GM23338 (cell line): ENCODE results near the gene LPP. TPM values are rescaled to one million over a fixed set of nuclear protein-coding genes. Genes with fewer than 3 reads are reported as not detected.

Experiments
- ATAC-seq: fragments of 200-7000 bp; cut with Tn5 transposase; 3 replicates; pipeline ENCODE4 v1.9.1; 2020
- DNase-seq: peaks from one replicate; pipeline ENCODE4 v3.0.0-alpha.2; 2015; ENCODE audit warnings: low spot score
- H2AFZ ChIP-seq: fragments of 200-600 bp; sonication (generic); 2 replicates; pipeline ENCODE4 v1.8.0; 2016; ENCODE audit warnings: antibody characterized with exemption, mild to moderate bottlenecking, moderate library complexity
- H3F3A ChIP-seq: fragments of 200-600 bp; sonication (generic); replicated peaks from 2 replicates; pipeline ENCODE4 v1.8.0; 2017; ENCODE audit warnings: antibody characterized with exemption, mixed run types, low read depth
- H3K27ac ChIP-seq: fragments of 200-600 bp; sonication (generic); 2 replicates; pipeline ENCODE4 v1.6.1; 2016; ENCODE audit warnings: low read depth
- H3K27me3 ChIP-seq: fragments of 200-600 bp; sonication (generic); 2 replicates; pipeline ENCODE4 v1.8.0; 2016; ENCODE audit warnings: mild to moderate bottlenecking, mixed run types, moderate library complexity; ENCODE audit not compliant: insufficient read depth
- H3K36me3 ChIP-seq: fragments of 200-600 bp; sonication (generic); 2 replicates; pipeline ENCODE4 v1.8.0; 2016; ENCODE audit warnings: mild to moderate bottlenecking; ENCODE audit not compliant: insufficient read depth
- H3K4me1 ChIP-seq: fragments of 200-600 bp; sonication (generic); 2 replicates; pipeline ENCODE4 v1.8.0; 2016; ENCODE audit warnings: mild to moderate bottlenecking, moderate library complexity; ENCODE audit not compliant: insufficient read depth
- H3K4me2 ChIP-seq: fragments of 200-600 bp; sonication (generic); 2 replicates; pipeline ENCODE4 v1.7.1; 2017; ENCODE audit warnings: mixed run types
- H3K4me3 ChIP-seq: fragments of 200-600 bp; sonication (generic); 2 replicates; pipeline ENCODE4 v1.6.1; 2016; ENCODE audit warnings: mixed run types
- H3K79me2 ChIP-seq: fragments of 200-600 bp; sonication (generic); replicated peaks from 2 replicates; pipeline ENCODE4 v1.8.0; 2017; ENCODE audit warnings: mild to moderate bottlenecking; ENCODE audit not compliant: insufficient read depth
- H3K9me2 ChIP-seq: fragments of 200-600 bp; sonication (generic); 2 replicates; pipeline ENCODE4 v1.8.0; 2017; ENCODE audit not compliant: insufficient read depth
- H4K20me1 ChIP-seq: fragments of 200-600 bp; sonication (generic); replicated peaks from 2 replicates; pipeline ENCODE4 v1.8.0; 2017; ENCODE audit warnings: mild to moderate bottlenecking; ENCODE audit not compliant: insufficient read depth
- H3K27ac Mint-ChIP-seq: 2 replicates; pipeline ENCODE4 v1.8.0; 2020; ENCODE audit warnings: inconsistent platforms, mild to moderate bottlenecking, moderate library complexity, mixed read lengths
- H3K27me3 Mint-ChIP-seq: 3 replicates; pipeline ENCODE4 v1.8.0; 2022; ENCODE audit warnings: low read depth, mild to moderate bottlenecking, moderate library complexity, mixed read lengths, inconsistent platforms; ENCODE audit not compliant: insufficient read depth, poor library complexity
- H3K36me3 Mint-ChIP-seq: 3 replicates; pipeline ENCODE4 v1.8.0; 2021; ENCODE audit warnings: low read depth, mild to moderate bottlenecking, inconsistent platforms, moderate library complexity, mixed read lengths
- H3K4me1 Mint-ChIP-seq: 3 replicates; pipeline ENCODE4 v1.8.0; 2020; ENCODE audit warnings: mild to moderate bottlenecking, inconsistent platforms, mixed read lengths
- H3K4me3 Mint-ChIP-seq: 3 replicates; pipeline ENCODE4 v1.8.0; 2021; ENCODE audit warnings: moderate library complexity, mild to moderate bottlenecking, inconsistent platforms, mixed read lengths
- H3K9me3 Mint-ChIP-seq: 3 replicates; pipeline ENCODE4 v1.8.0; 2020; ENCODE audit warnings: moderate library complexity, mild to moderate bottlenecking, inconsistent platforms, mixed read lengths
- CREB1 ChIP-seq: fragments of 250-450 bp; sonication (Bioruptor Pico); IDR thresholded peaks from 2 replicates; pipeline ENCODE4 v1.5.0; 2020; ENCODE audit warnings: low read depth, mild to moderate bottlenecking, moderate library complexity
- ETS1 ChIP-seq: IDR thresholded peaks from 2 replicates; pipeline ENCODE4 v1.6.1; 2016; ENCODE audit warnings: antibody characterized with exemption
- EZH2 ChIP-seq: fragments of 200-600 bp; sonication (generic); IDR thresholded peaks from one replicate; pipeline ENCODE4 v1.8.0; 2017; ENCODE audit warnings: antibody characterized with exemption, mild to moderate bottlenecking, low read depth; ENCODE audit not compliant: unreplicated experiment
- JUNB ChIP-seq: IDR thresholded peaks from one replicate; pipeline ENCODE4 v1.6.1; 2016; ENCODE audit warnings: antibody characterized with exemption; ENCODE audit not compliant: unreplicated experiment
- NANOG ChIP-seq: IDR thresholded peaks from 2 replicates; pipeline ENCODE4 v1.6.1; 2016; ENCODE audit warnings: antibody characterized with exemption, borderline replicate concordance
- POLR2AphosphoS5 ChIP-seq: IDR thresholded peaks from 2 replicates; pipeline ENCODE4 v1.6.1; 2016; ENCODE audit warnings: antibody characterized with exemption, low read depth
- ZNF331 ChIP-seq: fragments of 250-450 bp; sonication (Bioruptor Pico); IDR thresholded peaks from 2 replicates; pipeline ENCODE4 v1.5.0; 2020; ENCODE audit warnings: low read depth, mild to moderate bottlenecking, moderate library complexity
- ZNF462 ChIP-seq: fragments of 250-450 bp; sonication (Bioruptor Pico); IDR thresholded peaks from 2 replicates; pipeline ENCODE4 v1.5.0; 2020; ENCODE audit warnings: mild to moderate bottlenecking, moderate library complexity
- polyA plus RNA-seq: library from polyadenylated mRNA; unstranded; fragments of >200 nt; fragmentation: Nextera tagmentation; extraction: Ambion mirVana; gene quantifications from 2 replicates; pipeline ENCODE4 v1.2.1, GENCODE V29; 2016
- total RNA-seq: library from RNA; depleted of rRNA; stranded (reverse); fragments of >200 nt; shearing (Covaris generic); gene quantifications from 2 replicates; pipeline ENCODE4 v1.2.3, GENCODE V29; 2014

The LPP gene
- total and polyA plus RNA-seq, 2 experiments from 2014 or later: 23.0 to 35.2 TPM

DNA sequence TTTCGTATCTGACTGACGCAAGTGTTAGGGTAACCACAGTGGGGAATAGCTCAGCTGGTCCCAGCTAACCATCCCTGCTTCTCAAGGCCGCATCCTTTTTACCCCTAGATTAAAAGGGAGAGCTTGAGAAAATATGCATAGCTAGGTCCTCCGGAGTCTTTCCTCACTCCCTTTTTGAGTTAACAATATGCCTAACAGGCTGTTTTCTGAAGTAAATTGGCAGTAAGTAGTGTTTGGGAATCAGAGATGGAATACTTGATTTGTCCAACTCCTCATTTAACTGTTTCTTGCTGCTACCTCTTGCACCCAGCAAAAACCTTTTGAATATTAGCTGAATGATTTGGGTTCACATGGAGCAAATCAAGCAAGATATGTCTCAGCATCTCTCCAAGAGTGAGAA lies 326.1 kb downstream of the LPP start:
- Histone ChIP-seq H3F3A (no peaks in the 10 kb centered on the region), H3K4me3 (no peak overlapping the region), H3K27ac (no peak overlapping the region), H2AFZ (no peak overlapping the region), H3K4me1 (no peaks in the 10 kb centered on the region; the same call in 1 of the 2 replicates), H3K27me3 (no peaks in the 10 kb centered on the region), H4K20me1 (no peaks in the 10 kb centered on the region), H3K4me2 (no peak overlapping the region), H3K79me2 (no peaks in the 10 kb centered on the region), H3K9me2 (no peaks in the 10 kb centered on the region), H3K36me3 (no peaks in the 10 kb centered on the region)
- Mint-ChIP-seq H3K4me3 (no peak overlapping the region), H3K9me3 (no peaks in the 10 kb centered on the region), H3K36me3 (no peaks in the 10 kb centered on the region; the same call in 2 of the 3 replicates), H3K4me1 (peaks cover 11% of the 10 kb centered on the region; the same call in 2 of the 3 replicates), H3K27me3 (no peaks in the 10 kb centered on the region), H3K27ac (no peak overlapping the region)
- TF ChIP-seq JUNB: no peak
- no peak for TF ChIP-seq NANOG
- DNase-seq (no peak), ATAC-seq (peak; percentile 41; the same call in 2 of the 3 replicates)

DNA sequence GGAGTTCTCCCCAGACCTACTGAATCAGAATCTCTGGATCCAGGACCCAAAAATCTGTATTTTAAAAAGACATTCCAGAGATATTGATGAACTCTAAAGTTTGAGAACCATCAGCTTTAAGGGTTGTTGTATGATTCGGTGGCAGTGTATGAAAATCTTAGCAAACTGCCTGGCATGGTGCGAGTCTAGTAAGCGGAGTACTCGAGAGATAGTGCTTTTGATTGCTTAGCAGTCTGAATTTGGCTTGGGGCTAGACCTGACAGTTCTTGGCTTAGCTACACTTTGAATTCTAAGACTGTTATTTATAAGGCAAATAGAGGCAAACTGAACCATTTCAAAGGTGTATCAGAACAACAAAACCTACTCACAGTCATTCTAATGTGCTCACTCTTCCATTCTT lies 329.0 kb downstream of the LPP start:
- no peaks in the 10 kb centered on the region; the same call in 1 of the 2 replicates for H3K4me1 ChIP-seq
- peaks cover 9% of the 10 kb centered on the region; the same call in 2 of the 3 replicates for H3K4me1 Mint-ChIP-seq
- H2AFZ ChIP-seq: no peak overlapping the region
- no peak for TF ChIP-seq EZH2
- no peak for TF ChIP-seq ETS1
- TF ChIP-seq ZNF331 (CRISPR knock-in tag): no peak
- TF ChIP-seq CREB1 (CRISPR knock-in tag): no peak
- no peak for TF ChIP-seq POLR2AphosphoS5
- TF ChIP-seq ZNF462 (CRISPR knock-in tag): no peak
- no peaks in the 10 kb centered on the region for H3K9me3 Mint-ChIP-seq
- H3K36me3 ChIP-seq: no peaks in the 10 kb centered on the region
- peaks cover 3% of the 10 kb centered on the region; the same call in 1 of the 3 replicates for H3K36me3 Mint-ChIP-seq
- no peaks in the 10 kb centered on the region for H3K27me3 ChIP-seq
- no peaks in the 10 kb centered on the region for H3K9me2 ChIP-seq
- H3K4me3 ChIP-seq: no peak overlapping the region
- ATAC-seq (no peak), DNase-seq (no peak)
- no peak overlapping the region for H3K4me2 ChIP-seq
- no peaks in the 10 kb centered on the region for H4K20me1 ChIP-seq
- H3K27me3 Mint-ChIP-seq: no peaks in the 10 kb centered on the region
- no peak overlapping the region for H3K27ac ChIP-seq
- no peaks in the 10 kb centered on the region for H3K79me2 ChIP-seq
- H3K4me3 Mint-ChIP-seq: no peak overlapping the region
- no peaks in the 10 kb centered on the region for H3F3A ChIP-seq
- H3K27ac Mint-ChIP-seq: no peak overlapping the region
